ENCODE measurements around the gene IRS1. TPM values are rescaled to one million over a fixed set of nuclear protein-coding genes. Genes with fewer than 3 reads are reported as not detected.

Gene IRS1
- total RNA-seq, 1 donor from 2014 or later: 0.72 TPM

- no peak for DNase-seq (ENCODE audit: low spot score)
- H3K4me3 Mint-ChIP-seq (ENCODE audit: unreplicated experiment): no peak overlapping the region
- H3K27ac Mint-ChIP-seq (ENCODE audit: unreplicated experiment): no peak overlapping the region
These were observed 116.4 kb downstream of the IRS1 start for GRCh38 chr2:226683196-226683595.

More at GRCh38 chr2:226683196-226683595, 116.4 kb downstream of the IRS1 start:
- Mint-ChIP-seq H3K36me3 (ENCODE audit: low read depth, unreplicated experiment) (no peaks in the 10 kb centered on the region), H3K4me1 (ENCODE audit: unreplicated experiment) (no peaks in the 10 kb centered on the region), H3K27me3 (ENCODE audit: unreplicated experiment) (peaks cover 4% of the 10 kb centered on the region), H3K9me3 (ENCODE audit: unreplicated experiment) (no peaks in the 10 kb centered on the region)
- TF ChIP-seq CTCF (IDR thresholded peaks at IDR 0.05; ENCODE audit: unreplicated experiment): no peak

Other genes with a start within 250 kb of the IRS1 start
- 21.9 TPM for gene RHBDD1, start 36.2 kb upstream of the IRS1 start, total RNA-seq (ENCODE audit: unreplicated experiment)

Measured in endothelial cell (in vitro differentiated cells).